Ascending aorta (tissue), 2 donors: ENCODE measurements around the gene OR6M1. TPM values are rescaled to one million over a fixed set of nuclear protein-coding genes. Genes with fewer than 3 reads are reported as not detected.

Source experiments
- DNase-seq, 2 donors: peaks; one replicate each; pipeline ENCODE4 v3.0.0-alpha.2; 2019; ENCODE audit warnings: low spot score in 2 of 2
- H3K27ac ChIP-seq, 2 donors: fragments of 200-600 bp; sonication (generic); one replicate each; pipeline ENCODE4 v1.5.1; 2016 to 2017; ENCODE audit warnings: mild to moderate bottlenecking in 1 of 2
- H3K27me3 ChIP-seq: fragments of 200-600 bp; sonication (generic); one replicate; pipeline ENCODE4 v1.5.1; 2017
- H3K36me3 ChIP-seq, 2 donors: fragments of 200-600 bp; sonication (generic); one replicate each; pipeline ENCODE4 v1.5.1; 2016
- H3K4me1 ChIP-seq, 2 donors: fragments of 200-600 bp; sonication (generic); one replicate each; pipeline ENCODE4 v1.5.1; 2016 to 2017; ENCODE audit warnings: mild to moderate bottlenecking in 1 of 2
- H3K4me3 ChIP-seq, 2 donors: fragments of 200-600 bp; sonication (generic); one replicate each; pipeline ENCODE4 v1.5.1; 2016 to 2017; ENCODE audit warnings: mild to moderate bottlenecking in 1 of 2
- H3K9me3 ChIP-seq, 2 donors: fragments of 200-600 bp; sonication (generic); one replicate each; pipeline ENCODE4 v1.5.1; 2016
- intact Hi-C: fragments of 100-400 bp; cut with DNase I; formaldehyde crosslinking; loops from one replicate; pipeline ENCODE4 v1.15.1; 2023
- total RNA-seq: library from RNA; depleted of rRNA; stranded (reverse); fragments of >200 nt; gene quantifications from one replicate; pipeline ENCODE4 v1.1.0, GENCODE V29; 2016
- TF ChIP-seq, protein P1 (sequence below), 3 experiments: fragments of 200-600 bp in 2 of 3; fragments of 450-650 bp in 1 of 3; sonication (generic) in 2 of 3; IDR thresholded peaks; one replicate each; pipeline ENCODE4 v1.5.1; 2016 to 2019; ENCODE audit warnings: antibody characterized with exemption in 3 of 3, mild to moderate bottlenecking in 1 of 3, moderate library complexity in 1 of 3

Gene OR6M1, protein sequence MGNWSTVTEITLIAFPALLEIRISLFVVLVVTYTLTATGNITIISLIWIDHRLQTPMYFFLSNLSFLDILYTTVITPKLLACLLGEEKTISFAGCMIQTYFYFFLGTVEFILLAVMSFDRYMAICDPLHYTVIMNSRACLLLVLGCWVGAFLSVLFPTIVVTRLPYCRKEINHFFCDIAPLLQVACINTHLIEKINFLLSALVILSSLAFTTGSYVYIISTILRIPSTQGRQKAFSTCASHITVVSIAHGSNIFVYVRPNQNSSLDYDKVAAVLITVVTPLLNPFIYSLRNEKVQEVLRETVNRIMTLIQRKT
- not detected for total RNA-seq

DNA sequence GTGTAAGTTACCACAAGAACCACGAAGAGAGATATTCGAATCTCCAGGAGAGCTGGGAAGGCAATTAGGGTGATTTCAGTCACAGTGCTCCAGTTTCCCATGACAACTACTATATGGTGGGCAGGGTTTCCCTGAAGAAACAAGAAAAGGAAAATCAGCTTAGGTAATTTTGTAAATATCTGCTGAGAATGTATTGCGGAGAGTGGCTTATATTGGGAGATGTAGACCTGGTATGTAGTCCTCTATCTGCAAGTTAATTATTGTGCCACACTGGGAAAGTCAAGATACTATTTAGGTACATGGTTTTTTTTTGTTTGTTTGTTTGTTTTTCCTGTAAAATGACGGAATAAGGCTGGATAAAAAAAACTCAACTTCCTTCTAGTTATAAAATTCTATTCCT lies at the start of gene OR6M1:
Gene OR6M1, minus strand, starts transcription at position 101 of the 400 bp plus-strand sequence. Its CDS starts 0 bp downstream, at position 101.
- no peaks in the 10 kb centered on the region for H3K36me3 ChIP-seq
- DNase-seq = no peak
- intact Hi-C loops = no loop called here
- no peak within 1 kb of the TSS for H3K4me3 ChIP-seq
- no peaks in the 10 kb centered on the region for H3K27me3 ChIP-seq
- TF ChIP-seq, protein P1, sequence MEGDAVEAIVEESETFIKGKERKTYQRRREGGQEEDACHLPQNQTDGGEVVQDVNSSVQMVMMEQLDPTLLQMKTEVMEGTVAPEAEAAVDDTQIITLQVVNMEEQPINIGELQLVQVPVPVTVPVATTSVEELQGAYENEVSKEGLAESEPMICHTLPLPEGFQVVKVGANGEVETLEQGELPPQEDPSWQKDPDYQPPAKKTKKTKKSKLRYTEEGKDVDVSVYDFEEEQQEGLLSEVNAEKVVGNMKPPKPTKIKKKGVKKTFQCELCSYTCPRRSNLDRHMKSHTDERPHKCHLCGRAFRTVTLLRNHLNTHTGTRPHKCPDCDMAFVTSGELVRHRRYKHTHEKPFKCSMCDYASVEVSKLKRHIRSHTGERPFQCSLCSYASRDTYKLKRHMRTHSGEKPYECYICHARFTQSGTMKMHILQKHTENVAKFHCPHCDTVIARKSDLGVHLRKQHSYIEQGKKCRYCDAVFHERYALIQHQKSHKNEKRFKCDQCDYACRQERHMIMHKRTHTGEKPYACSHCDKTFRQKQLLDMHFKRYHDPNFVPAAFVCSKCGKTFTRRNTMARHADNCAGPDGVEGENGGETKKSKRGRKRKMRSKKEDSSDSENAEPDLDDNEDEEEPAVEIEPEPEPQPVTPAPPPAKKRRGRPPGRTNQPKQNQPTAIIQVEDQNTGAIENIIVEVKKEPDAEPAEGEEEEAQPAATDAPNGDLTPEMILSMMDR (IDR thresholded peaks at IDR 0.05) = no peak
- no peaks in the 10 kb centered on the region for H3K9me3 ChIP-seq
- H3K4me1 ChIP-seq = no peaks in the 10 kb centered on the region
- no peak within 1 kb of the TSS for H3K27ac ChIP-seq

DNA sequence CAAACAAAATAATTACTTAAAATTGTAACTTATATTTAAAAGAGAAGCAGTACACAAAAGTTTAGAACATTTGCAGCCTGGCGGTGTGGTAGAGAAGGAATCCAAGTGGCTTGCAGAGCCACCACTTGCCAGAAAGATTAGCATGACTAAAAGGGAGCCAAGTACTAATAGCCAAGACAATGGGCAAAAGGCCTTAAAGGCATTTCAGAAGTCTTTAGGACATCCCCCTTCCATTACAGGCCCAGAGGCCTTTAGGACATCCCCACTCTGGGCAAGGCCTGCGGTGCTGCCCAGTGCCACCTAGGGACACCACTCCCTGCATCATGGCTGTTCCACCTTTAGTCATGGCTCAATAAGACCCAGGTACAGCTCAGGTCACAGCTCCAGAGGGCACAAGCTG lies 46.9 kb upstream of the OR6M1 start:
- DNase-seq = no peak
- Histone ChIP-seq H3K36me3 (no peaks in the 10 kb centered on the region), H3K27ac (no peak overlapping the region), H3K4me1 (no peaks in the 10 kb centered on the region), H3K9me3 (no peaks in the 10 kb centered on the region), H3K27me3 (no peaks in the 10 kb centered on the region), H3K4me3 (no peak overlapping the region)
- intact Hi-C loops = no loop called here
- TF ChIP-seq, protein P1 (IDR thresholded peaks at IDR 0.05) = no peak

DNA sequence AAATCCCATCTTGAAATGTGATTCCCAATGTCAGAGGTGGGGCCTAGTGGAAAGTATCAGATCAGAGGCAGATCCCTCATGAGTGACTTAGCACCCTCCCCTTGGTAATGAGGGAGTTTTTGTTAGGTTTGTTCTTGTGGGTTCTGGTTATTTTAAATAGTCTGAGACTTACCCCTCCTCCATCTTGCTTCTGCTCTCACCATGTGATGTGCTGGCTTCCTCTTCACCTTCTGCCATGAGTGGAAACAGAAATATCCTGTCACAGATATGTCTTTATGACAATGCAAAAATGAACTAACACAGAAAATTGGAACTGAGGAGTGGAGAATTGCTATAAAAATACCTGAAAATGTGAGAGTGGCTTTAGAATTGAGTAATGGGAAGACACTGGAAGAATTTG lies 46.2 kb upstream of the OR6M1 start:
- Histone ChIP-seq H3K27me3 (no peaks in the 10 kb centered on the region), H3K36me3 (no peaks in the 10 kb centered on the region), H3K4me3 (no peak overlapping the region), H3K27ac (no peak overlapping the region), H3K9me3 (no peaks in the 10 kb centered on the region), H3K4me1 (no peaks in the 10 kb centered on the region)
- no peak for DNase-seq
- intact Hi-C loops = no loop called here
- TF ChIP-seq, protein P1 (IDR thresholded peaks at IDR 0.05) = no peak

DNA sequence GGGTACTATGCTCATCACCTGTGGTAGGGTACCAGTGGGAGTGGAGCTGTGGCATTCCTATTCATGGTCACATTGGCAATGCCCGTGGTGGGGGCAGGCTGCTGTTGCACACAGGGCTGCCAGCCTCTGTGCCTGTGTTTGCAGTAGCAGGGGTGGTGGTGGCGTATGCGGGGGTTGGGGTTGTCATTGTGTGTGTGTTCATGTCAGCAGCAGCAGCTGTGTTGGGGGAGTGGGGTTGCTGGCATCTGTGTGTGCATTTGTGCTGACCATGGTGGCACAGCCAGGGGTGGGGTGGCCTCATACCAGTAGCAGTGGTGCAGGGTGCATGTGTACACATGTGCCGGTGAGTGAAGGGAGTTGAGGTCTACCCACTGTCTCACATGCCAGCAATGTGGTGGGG lies 45.0 kb upstream of the OR6M1 start:
- Histone ChIP-seq H3K27ac (no peak overlapping the region), H3K4me3 (no peak overlapping the region), H3K4me1 (no peaks in the 10 kb centered on the region), H3K9me3 (no peaks in the 10 kb centered on the region), H3K36me3 (no peaks in the 10 kb centered on the region), H3K27me3 (no peaks in the 10 kb centered on the region)
- TF ChIP-seq, protein P1 (IDR thresholded peaks at IDR 0.05) = no peak
- DNase-seq = no peak
- intact Hi-C loops = no loop called here

DNA sequence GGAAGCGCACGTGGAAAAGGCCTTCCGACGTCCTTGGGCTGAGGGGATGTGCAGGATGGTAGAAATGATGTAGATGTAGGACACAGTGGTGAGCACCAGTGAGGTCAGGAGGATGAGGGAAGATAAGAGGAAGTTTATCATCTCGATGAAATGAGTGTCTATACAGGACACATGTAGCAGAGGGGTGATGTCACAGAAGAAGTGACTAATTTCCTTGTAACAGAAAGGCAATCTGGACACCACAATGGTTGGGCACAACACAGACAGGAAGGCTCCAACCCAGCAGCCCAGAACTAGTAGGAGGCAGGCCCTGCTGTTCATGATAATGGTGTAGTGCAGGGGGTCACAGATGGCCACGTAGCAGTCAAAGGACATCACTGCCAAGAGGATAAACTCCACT lies 35.0 kb upstream of the OR6M1 start:
- intact Hi-C loops = no loop called here
- Histone ChIP-seq H3K36me3 (no peaks in the 10 kb centered on the region), H3K27ac (no peak overlapping the region), H3K9me3 (no peaks in the 10 kb centered on the region), H3K27me3 (no peaks in the 10 kb centered on the region), H3K4me1 (no peaks in the 10 kb centered on the region), H3K4me3 (no peak overlapping the region)
- TF ChIP-seq, protein P1 (IDR thresholded peaks at IDR 0.05) = no peak
- no peak for DNase-seq
